B cell (primary cell): ENCODE results near the gene SLC5A2.

Source experiments
- CTCF ChIP-seq: fragments of 200-600 bp; IDR thresholded peaks from one replicate; pipeline ENCODE4 v1.8.0; 2022; ENCODE audit warnings: antibody characterized with exemption, mild to moderate bottlenecking
- EZH2 ChIP-seq: IDR thresholded peaks from 2 replicates; pipeline ENCODE4 v1.6.1; 2012; ENCODE audit warnings: borderline replicate concordance, low read depth, mild to moderate bottlenecking, moderate library complexity, low read length; ENCODE audit not compliant: insufficient read depth, poor library complexity, severe bottlenecking

GRCh38 chr16:31480851-31481536, 1.9 kb upstream of the SLC5A2 start:
- no peak for TF ChIP-seq CTCF
- TF ChIP-seq EZH2, result no peak
